Fibroblast of the aortic adventitia (primary cell): ENCODE measurements around the gene POP7. TPM values are rescaled to one million over a fixed set of nuclear protein-coding genes. Genes with fewer than 3 reads are reported as not detected.
"Not testable (repeated sequence)": the region's sequence is repeated elsewhere in the genome, so short reads cannot be mapped to it uniquely, and the experiment has no call there.

Source experiments
- DNase-seq: peaks from one replicate; pipeline ENCODE4 v3.0.0-alpha.2; 2010; ENCODE audit warnings: low read depth
- H3K4me3 ChIP-seq: 2 replicates; pipeline ENCODE4 v1.5.1; 2011; ENCODE audit warnings: low read depth, mild to moderate bottlenecking, control low read depth, low read length, moderate library complexity
- CTCF ChIP-seq: IDR thresholded peaks from 2 replicates; pipeline ENCODE4 v1.5.1; 2011; ENCODE audit warnings: mild to moderate bottlenecking, low read length, control low read depth, inconsistent platforms; ENCODE audit not compliant: insufficient read depth
- total RNA-seq: library from RNA; depleted of rRNA; stranded (reverse); fragments of >200 nt; gene quantifications from 2 replicates; pipeline ENCODE4 v1.2.3, GENCODE V29; 2012; ENCODE audit warnings: low replicate concordance

Gene POP7
- total RNA-seq, 1 donor = 32.4 TPM

- no peak for DNase-seq
- TF ChIP-seq CTCF = no peak
- H3K4me3 ChIP-seq = no peak overlapping the region
Measured at GRCh38 chr7:100721505-100721812, 15.5 kb downstream of the POP7 start.

GRCh38 chr7:100722480-100723212, 16.7 kb downstream of the POP7 start:
- no peak for DNase-seq
- no peak overlapping the region for H3K4me3 ChIP-seq
- no peak for TF ChIP-seq CTCF

DNA sequence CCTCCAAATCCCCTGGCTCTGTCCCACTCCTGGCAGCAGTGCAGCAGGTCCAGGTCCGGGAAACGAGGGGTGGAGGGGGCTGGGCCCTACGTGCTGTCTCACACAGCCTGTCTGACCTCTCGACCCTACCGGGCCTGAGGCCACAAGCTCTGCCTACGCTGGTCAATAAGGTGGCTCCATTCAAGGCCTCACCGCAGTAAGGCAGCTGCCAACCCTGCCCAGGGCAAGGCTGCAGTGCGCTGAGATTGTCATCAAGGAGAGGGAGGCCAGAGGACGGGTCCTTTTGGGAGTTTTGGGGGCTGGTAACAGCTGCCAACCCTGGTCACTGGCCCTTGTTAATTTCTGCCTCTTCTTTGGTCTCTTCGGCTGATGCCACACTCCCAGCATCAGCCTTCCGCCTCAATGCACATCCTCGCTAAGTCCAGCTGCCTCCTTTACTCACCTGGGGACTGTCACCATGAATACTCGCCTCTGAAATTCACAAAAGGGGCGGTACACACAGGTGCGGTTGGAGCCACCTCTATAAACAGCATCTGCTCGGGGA, 17.9 kb downstream of the POP7 start:
- no peak for DNase-seq
- H3K4me3 ChIP-seq = no peak overlapping the region
- TF ChIP-seq CTCF = no peak

GRCh38 chr7:100724364-100724763, 18.4 kb downstream of the POP7 start:
- not testable (repeated sequence) for H3K4me3 ChIP-seq, DNase-seq

- TF ChIP-seq CTCF = no peak
- peak; percentile 96 for DNase-seq
- H3K4me3 ChIP-seq = no peak overlapping the region
Measured at GRCh38 chr7:100726996-100727761, 21.3 kb downstream of the POP7 start.

DNA sequence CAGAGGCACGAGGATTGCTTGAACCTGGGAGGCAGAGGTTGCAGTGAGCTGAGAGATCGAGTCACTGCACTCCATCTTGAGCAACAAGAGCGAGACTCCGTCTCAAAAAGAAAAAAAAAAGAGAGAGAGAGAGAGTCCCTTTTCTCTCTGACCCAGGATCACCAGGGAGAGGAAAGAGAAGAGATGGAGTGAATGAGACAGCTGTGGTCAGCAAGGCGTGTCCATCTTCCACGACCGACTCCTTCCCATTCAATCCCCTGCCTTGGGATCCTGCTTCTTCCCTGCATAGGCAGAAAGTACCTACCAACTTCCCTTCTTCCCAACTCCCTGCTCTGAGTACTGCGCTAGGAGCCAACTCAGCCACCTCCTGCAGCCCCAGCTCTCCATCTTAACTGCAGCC, 22.3 kb downstream of the POP7 start:
- no peak for DNase-seq
- TF ChIP-seq CTCF = no peak
- H3K4me3 ChIP-seq = no peak overlapping the region

DNA sequence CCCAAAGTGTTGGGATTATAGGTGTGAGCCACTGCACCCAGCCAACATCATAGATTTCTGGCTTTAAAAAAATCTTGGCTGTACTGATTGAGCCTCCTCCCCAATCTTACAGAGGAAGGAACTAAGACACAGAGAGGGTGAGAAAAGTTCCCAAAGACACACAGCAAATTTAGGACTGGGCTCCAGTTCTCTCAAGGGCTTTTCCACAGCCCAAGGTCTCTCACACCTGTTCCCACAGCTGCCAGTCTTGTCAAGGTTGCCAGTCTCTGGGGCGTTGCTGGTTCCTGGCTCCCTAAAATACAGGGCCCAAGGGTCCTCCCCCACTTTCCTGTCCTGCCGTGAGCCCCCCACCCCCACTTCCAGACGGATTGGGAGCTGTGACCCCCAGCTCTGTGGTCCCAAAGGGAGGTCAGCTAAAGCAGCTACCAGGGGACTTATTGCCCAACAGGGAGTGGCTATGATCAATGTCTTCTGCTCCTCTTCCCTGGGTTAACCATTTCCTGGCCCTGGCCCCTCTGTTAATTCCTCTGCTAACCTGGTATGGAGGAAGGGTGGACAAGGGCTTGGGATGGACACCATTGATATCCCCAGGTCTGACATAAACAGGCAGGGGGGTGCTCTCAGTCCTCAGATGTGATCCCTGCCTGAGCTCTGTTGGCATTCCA, 24.3 kb downstream of the POP7 start:
- H3K4me3 ChIP-seq = no peak overlapping the region
- no peak for DNase-seq

More for the DNA sequence above, 24.3 kb downstream of the POP7 start:
- no peak for TF ChIP-seq CTCF
